A549 (cell line): Measurements from ENCODE around the gene C10orf90.

Experiments
- CBX8 ChIP-seq: fragments of 200-600 bp; sonication (generic); IDR thresholded peaks from 2 replicates; pipeline ENCODE4 v1.6.1; 2016
- CTCF ChIP-seq: fragments of >200 bp; sonication (Bioruptor Twin); formaldehyde crosslinking; IDR thresholded peaks from 3 replicates; pipeline ENCODE4 v1.5.1; 2016

- no peak for TF ChIP-seq CTCF
- TF ChIP-seq CBX8, result no peak
Measured at GRCh38 chr10:126667568-126667967, 2.9 kb downstream of the C10orf90 start.
